Stimulated activated CD8-positive, alpha-beta memory T cell treated with anti-CD3 and anti-CD28 coated beads, Interleukin-4, amount 100 ng/mL, for 48 hours (primary cell): Measurements from ENCODE around the gene FBXL17.
"Not testable (repeated sequence)": the region's sequence is repeated elsewhere in the genome, so short reads cannot be mapped to it uniquely, and the experiment has no call there.

ENCODE experiments used
- DNase-seq: peaks from one replicate; pipeline ENCODE4 v3.0.0-alpha.2; 2020

FBXL17 gene

DNA sequence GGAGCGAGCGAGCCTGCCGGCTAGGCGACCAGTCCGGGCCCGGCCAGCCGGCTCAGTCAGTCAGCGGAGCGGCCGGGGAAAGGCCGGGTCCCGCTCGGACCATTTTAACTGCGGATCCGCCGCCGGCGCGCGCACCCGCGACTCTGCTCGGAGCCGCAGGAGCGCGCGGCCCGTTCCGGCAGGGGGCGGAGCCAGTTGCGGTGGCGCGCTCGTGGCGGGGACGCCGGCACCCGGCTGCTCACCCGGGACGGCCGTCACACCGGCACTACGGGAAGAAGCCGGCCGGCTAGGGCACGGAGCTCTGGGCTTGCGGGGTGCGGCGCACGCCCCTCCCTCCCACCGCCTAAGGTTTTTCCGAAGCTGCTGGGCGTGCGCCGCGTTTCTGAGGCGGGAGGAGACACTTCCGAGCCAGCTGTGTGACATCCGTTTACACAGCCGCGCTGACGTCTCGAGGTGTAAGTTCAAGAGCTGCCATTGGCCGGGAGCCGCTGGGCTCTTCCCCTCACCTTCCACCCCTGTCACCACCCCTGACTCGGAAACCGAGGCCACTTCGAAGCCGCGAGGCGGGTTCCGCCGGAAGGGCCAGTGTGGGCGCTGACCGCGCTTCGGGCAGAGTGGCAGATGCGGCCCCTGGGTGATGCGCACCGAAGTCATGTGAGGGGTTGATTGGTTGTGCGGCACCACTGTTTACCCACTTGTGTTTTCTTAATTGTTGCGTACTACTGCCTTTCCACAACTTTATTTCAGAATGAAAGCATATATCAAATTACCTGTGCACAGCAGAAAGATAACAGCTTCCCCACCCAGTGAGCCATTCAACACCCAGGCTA, at the start of gene FBXL17:
Gene FBXL17 (minus strand): TSS at position 145 of the 830 bp plus-strand sequence.
- DNase-seq, result peak; percentile 91

DNA sequence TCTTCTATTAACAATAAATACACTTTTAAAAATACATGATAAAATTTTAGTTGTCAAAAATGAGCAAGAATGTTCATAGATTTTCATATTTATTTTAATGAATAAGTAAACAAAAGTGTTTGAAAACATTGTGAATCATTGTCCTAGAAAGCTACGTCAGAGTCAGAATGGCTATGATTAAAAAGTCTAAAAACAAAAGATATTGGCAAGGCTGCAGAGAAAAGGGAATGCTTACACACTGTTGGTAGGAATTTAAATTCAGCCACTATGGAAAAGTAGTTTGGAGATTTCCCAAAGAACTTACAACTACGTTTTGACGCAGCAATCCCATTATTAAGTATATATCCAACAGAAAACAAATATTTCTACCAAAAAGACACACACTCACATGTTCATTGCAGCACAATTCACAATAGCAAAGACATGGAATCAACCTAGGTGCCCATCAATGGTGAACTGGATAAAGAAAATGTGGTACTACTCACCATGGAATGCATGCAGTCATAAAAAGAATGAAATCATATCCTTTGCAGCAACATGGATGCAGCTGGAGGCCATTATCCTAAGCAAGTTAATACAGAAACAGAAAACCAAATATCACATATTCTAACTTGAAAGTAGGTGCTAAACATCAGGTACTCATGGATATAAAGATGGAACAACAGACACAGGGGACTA, 49.2 kb upstream of the FBXL17 start:
- DNase-seq, result no peak

DNA sequence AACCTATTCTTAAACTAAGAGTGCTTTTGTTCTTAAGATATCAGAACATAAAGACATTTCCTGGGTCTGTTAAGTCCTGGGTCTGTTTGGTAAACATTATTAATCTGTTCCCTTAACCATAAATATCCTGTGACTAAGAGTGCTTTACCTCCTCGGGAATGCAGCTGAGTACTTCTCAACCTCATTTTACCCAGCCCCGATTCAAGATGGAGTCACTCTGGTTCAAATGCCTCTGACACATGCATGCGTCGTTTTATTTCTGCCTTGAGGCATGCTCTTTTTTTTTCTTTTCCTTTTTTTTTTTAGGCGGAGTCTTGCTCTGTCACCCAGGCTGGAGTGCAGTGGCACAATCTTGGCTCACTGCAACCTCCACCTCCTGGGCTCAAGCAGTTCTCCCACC, 39.8 kb upstream of the FBXL17 start:
- DNase-seq, result no peak

DNA sequence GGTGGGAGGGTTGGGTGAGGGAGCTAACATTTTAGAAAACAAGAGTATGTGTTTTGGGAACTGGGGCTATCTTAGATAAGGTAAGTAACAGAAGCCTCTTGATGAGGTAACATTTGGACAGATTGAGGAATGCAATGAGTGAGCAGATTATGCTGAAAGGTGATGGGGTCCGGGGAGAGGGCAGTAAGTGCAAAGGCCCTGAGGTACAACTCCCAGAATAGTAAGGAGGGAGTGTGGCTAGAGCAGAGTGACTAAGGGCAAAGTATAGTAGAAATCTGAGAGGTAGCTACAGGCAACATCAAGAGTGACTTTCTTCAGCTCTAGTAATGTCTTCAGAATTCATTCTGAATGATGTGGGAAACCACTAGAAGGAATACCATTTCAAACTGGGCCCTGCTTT, 38.9 kb upstream of the FBXL17 start:
- DNase-seq, result no peak

DNA sequence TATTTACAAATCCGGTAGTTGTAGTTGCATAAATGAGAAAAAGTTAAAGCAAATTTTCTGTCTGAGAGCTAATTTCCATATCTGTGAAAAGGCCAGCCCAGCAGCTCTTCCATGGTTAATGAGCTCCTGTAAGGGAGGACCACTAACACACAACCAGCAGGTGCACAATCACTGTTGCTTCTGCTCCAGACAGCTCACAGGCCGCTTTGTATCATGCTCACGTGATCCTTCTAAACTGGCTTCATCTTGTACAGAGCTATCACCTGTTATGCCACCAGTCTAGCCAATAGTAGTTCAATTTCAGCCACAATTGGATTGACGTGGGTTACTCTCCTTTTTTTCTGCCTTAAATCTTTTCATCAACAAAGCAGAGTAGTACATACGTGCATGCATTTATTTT, 38.3 kb upstream of the FBXL17 start:
- no peak for DNase-seq

DNA sequence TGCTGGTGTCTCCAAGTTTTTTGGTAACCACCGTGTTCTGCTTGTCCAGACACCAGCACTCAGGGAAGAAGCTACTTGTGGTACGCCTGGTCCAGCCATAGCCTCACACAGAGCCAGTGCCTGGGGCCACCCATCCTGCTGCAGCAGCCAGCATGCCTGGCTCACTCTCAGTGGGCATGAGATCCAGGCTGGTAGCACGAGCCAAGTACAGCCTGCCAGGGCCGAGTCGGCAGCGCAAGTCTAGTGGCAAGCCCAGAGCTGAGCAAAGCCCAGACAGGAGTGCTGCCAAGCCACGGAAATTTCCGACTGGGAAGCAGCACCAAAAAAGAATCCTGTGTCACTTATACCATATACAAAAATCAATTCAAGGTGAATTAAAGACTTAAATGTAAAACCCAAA, 36.3 kb upstream of the FBXL17 start:
- DNase-seq, result no peak

DNA sequence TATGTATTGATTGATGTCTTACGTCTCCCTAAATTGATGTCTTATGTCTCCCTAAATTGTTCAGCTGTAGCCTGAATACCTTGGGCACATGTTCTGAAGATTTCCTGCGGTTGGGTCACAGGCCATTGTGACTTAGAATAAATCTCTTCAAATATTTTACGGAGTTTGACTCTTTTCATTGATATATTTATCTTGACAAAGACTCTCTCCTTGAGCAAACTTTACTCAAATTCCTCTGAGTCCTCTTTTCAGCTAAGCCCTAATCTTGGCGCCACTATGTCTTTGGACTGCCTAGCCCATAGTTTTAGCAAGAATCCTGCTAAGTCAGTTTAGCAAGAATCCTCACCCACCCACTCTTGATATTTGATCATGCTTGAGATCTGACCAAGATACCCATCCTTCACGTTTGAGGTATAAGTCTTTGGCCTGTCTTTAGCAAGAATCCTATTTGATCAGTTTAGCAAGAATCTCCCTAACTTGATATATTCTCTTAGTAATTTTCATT, 35.3 kb upstream of the FBXL17 start:
- DNase-seq, result no peak

DNA sequence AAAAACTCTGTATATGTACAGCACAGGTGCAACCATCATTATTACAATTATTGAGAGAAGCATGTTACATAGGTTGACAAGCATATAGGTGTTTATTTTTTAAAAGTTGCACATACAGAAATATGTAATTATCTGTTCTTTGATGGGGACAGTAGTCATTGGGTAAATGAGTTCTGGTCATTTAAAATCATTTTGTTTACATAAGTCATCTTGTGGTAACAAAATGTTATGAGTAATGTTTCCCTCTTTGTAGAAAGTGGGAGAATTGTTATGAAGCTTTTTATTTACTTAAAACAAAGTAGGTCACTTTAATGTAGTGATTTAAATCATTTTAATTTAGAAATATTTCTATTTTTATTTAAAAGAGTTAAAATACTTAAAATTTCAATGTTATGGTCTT, 33.8 kb upstream of the FBXL17 start:
- no peak for DNase-seq

DNA sequence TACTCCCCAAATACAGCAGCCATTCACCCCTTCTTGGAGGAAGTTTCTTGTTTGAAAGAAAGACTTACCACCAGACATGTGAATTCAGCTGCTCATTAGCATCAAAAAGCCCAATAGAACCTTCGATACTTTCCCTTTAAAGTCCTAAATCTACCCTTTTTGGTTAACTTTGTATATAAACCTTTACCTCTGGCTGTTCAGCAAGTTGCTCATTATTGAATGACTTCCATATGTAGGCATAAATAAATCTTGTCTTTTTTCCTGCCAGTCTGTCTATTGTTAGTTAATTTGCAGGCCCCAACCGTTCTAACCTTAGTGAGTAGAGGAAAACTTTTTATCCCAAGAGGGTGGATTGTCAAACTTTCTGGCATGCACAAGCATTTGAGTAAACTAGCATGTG, 27.9 kb upstream of the FBXL17 start:
- no peak for DNase-seq

DNA sequence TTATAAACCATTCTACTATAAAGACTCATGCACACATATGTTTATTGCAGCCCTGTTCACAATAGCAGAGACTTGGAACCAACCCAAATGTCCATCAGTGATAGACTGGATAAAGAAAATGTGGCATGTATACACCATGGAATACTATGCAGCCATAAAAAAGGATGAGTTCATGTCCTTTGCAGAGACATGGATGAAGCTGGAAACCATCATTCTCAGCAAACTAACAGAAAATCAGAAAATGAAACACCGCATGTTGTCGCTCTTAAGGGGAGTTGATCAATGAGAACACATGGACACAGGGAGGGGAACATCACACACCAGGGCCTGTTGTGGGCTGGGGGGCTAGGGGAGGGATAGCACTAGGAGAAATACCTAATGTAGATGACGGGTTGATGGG, 23.3 kb upstream of the FBXL17 start:
- DNase-seq, result not testable (repeated sequence)

DNA sequence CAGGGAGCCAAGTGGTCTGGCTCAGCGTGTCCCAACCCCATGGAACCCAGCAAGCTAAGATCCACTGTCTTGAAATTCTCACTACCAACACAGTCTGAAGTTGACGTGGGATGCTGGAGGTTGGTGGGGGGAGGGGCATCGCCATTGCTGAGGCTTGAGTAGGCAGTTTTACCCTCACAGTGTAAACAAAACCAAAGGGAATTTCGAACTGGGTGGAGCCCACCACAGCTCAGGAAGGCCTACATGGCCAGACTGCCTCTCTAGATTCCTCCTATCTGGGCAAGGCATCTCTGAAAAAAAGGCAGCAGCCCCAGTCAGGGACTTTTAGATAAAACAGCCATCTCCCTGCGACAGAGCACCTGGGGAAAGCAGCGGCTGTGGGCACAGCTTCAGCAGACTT, 17.1 kb upstream of the FBXL17 start:
- no peak for DNase-seq

DNA sequence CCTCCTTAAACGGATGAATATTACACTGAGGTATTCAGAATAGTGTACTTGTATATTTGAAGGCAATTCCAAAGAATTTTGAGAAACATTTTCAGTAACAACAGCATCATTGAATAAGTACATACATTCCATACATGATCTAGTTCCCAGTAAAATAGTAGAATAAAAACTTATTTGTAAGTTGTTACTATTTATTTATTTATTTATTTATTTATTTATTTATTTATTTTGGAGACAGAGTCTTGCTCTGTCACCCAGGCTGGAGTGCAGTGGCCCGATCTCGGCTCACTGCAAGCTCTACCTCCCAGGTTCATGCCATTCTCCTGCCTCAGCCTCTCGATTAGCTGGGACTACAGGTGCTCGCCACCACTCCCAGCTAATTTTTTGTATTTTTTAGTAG, 14.9 kb upstream of the FBXL17 start:
- DNase-seq, result not testable (repeated sequence)

DNA sequence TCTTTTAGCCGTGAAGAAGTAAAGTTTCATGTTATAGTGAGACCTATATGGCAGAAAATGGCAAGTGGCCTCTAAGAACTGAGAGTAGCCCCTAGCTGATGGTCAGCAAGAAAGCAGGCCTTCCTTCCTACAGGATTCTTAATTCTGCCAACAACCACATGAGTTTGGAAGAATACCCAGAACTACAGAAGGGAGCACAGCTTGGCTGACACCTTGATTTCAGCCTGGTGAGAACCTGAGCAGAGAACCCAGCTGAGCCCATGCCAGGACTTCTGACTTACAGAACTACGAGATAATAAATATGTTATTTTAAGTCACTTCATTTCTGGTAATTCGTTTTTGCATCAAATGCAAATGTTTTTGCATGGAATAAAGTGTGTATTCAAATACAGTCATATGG, 5.9 kb upstream of the FBXL17 start:
- DNase-seq, result no peak

DNA sequence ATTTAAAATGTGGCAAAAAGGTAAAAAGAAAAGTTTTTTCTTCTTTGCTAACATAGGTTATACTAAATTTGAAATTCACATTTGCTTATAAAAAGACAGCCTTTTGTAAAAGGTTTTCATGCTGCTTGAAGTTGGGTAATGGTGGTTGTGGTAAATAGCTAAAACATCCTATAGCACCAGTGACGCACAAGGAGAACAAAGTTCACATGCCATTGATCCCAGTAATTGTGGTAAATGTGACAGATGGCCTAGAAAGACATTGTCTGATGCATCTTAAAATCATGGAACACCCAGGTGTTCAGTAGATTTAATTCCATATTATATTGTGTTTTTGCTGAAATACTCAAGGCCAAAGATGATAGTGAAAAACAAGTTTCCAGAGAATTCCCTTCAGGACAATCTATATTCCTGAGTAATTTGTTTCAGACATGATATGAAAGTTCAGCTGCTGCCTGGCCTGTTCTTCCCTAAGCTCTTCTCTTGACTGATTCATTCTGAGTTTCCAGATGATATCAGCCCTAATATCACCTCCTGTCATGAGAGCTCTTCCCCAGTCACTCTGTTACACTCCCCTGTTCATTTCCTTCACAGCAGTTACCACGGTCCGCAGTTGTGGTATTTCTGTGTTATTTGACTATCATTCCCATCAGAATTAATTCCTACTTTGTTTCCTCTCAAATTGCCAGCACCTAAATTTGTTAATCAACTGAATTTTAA, 4.6 kb upstream of the FBXL17 start:
- DNase-seq, result no peak

DNA sequence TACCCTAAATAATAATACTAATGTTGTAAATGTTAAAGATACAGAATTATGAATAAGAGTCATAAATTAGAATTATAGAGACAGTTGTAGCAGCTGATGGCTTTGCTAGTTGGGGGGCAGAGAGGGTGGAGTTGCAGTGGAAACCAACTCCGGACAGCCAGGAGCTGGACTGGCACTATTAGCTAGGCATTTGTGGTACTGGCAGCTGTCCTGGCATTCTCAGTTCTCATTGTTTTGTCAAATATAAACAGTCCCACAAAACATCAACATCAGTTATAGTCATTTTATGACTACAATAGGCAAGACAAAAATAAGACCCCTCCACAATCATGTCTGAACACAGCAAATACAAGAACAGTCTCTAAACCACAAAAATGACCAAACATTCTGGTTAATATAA, 2.8 kb upstream of the FBXL17 start:
- DNase-seq, result no peak

DNA sequence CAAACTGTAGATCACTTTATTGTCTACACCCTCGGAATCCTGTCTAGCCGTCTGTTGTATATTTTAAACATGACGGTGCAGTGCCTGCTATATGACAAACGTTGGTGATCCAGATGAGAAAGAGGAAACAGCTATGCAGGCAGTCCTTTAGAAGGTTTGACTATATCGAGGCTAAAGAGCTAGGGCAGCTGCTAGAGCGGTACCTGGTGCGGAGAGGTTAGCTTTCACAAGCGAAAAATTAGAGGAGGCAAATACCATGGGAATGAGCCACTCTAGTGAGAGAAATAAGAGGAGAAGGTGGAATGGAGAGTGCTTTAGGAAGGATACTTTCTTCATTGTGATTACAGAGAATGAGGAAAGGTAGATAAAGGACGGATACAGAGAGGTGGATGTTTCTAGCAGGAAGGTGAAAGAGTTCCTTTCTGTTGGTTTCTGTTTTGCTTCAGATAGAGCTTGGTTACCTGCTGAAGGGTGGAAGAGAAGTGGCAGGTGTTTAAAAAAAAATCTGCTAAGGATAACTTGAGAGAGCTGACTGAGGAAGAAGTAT, 959 bp upstream of the FBXL17 start:
- DNase-seq, result no peak

DNA sequence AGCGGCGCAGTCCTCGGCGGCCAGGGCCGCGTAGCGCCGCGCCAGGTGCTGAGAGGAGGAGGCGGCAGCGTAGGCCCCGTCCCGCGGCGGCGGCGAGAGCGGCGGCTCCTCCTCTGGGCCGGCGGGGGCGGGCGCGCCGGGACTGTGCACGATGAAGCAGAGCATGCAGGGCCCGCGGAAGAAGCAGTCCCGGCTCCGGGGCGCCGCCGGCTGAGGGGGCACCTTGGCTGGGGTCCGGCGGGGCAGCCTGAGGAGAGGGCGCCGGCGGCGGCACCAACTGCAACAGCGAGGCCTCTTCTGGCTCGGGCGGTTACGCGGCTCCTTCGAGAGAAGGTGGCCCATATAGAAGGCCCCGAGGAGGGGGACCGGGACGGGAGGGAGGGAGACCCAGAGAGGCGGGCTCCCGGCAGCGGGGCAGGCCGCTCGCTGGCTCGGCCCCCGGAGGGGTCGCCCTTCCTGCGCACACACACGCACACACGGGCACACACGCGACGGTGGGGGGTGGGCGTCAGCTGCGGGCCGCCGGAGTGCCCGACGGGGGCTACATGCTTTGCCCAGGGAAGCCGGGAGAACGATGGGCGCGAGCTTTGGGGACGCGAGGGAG, 446 bp downstream of the FBXL17 start:
- peak; percentile 81 for DNase-seq

DNA sequence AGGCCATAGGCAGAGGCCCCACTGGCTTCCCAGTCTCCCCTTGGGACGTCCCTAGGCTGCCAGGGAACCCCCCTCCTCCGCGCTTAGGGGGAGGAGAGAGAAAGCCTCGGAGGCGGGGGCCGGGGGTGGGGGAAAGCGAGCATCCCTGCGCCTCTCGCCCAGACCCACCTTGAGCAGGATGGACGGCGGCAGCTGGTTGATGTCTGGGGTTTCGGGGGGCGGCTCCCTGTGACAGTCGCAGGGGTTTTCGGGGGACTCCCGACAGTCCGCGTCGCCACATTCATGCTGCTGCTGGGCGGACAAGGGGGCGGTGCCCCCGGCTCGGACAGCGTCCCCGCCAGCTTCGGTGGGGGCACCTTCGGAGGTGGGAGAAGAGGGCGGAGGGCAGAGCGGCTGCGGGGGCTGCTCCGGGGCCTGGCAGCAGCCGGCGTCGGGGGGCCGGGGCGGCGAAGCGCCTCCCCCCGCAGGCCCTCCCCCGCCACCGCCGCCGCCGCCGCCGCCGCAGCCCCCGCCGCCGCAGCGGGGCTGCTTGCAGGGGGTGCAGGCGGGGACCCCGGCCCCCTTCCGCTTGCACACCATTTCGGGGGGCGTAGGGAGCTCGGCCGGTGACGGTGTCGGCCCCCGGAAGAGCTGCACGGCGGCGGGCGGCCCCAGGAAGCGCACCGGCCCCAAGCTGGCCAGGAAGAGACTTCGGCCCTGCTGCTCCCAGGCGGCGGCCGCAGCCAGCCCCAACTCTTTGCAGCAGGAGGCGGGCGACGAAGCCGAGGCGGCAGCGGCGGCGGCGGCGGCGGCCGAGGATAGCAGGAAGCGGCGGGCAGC, 1.2 kb downstream of the FBXL17 start:
- DNase-seq, result peak; percentile 67

DNA sequence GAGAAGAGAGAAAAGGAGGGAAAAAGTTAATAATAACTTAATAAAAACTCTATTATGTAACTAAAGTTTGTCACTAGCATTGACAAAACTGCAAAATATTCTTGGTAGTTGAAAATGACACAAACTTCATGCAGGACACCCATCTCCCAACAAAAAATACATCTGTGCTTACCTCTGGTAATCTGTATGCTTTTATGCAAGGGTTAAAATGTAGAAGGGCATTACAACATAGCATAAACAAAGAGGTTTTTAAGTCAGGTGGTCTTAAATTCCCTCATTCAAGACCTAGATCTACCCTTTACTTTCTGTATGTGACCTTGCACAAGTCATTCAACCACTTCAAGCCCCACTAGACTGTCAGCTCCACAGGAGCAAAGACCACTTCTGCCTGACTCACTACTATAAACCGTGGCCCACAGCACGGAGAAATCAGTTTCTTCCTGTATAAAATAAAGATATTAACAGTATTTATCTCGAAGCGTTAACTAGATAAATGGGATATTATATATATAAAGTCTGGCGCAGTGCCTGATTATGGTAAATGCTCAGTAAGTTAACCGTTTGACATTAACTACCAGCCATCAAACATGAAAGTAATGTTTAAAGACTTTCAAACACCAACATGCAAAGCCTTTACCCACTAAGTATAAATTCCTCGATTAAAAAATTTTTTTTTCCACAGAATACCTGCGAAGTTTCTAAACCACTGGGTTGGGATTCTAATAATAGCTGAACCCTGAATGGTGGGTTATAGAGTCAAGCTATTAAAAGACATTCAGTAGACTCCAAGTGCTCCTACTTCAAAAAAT, 2.0 kb downstream of the FBXL17 start:
- no peak for DNase-seq

DNA sequence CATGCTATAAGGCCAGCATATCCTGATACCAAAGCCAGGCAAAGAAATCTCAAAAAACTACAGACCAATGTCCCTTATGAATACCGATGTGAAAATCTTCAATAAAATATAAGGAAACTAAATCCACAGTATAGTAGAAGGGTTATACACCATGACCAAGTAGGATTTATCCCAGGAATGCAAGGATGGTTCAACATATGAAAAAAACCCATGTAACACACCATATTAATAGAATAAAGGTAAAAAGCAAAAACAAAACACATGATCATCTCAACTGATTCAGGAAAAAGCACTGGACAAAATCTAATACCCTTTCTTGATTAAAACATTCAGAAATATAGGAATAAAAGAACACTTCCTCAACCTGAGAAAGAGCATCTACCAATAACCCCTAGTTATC, 6.1 kb downstream of the FBXL17 start:
- DNase-seq, result no peak

DNA sequence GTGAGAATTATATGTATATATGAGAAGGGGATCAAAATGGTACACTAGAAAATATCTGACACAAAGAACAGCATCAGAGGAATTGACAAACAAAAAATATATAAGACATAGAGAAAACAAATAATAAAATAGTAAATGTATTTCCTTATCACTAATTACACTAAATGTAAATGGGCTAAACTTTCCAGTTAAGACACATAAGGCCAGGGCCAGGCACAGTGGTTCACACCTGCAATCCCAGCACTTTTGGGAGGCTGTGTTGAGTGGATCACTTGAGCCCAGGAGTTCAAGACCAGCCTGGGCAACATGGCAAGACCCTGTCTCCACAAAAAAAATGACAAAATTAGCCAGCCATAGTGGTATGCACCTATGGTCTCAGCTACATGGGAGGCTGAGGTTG, 8.5 kb downstream of the FBXL17 start:
- no peak for DNase-seq
